ENCODE results near the gene MAGI2. TPM values are rescaled to one million over a fixed set of nuclear protein-coding genes. Genes with fewer than 3 reads are reported as not detected.

The MAGI2 gene
- total RNA-seq, 4 donors from 2014 or later = 0.98 to 4.8 (median 2.5) TPM

DNA sequence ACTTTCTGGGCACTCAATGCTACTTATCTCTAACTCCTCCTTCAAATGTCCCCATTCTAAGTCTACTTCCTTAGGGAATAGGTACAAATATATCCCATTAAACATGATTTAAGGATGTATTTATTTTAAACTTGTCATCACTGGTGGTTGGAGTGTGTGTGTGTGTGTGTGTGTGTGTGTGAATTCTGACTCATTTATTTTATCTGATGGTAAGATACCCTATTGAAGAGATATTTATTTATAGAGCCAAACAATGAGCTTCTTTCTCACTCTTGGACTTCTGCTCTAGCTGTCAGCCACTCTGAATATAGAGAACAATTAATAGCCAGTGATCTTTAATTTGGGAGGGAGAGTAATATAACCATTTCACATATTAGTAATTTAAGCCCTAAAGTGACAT lies 17.8 kb upstream of the MAGI2 start:
- Histone ChIP-seq H3K36me3 (no peaks in the 10 kb centered on the region), H3K4me3 (no peak overlapping the region), H3K4me1 (no peaks in the 10 kb centered on the region), H3K27ac (no peak overlapping the region), H3K9me3 (no peaks in the 10 kb centered on the region), H3K27me3 (no peaks in the 10 kb centered on the region)
- TF ChIP-seq EP300 (IDR thresholded peaks at IDR 0.05) = no peak
- TF ChIP-seq, protein P1, sequence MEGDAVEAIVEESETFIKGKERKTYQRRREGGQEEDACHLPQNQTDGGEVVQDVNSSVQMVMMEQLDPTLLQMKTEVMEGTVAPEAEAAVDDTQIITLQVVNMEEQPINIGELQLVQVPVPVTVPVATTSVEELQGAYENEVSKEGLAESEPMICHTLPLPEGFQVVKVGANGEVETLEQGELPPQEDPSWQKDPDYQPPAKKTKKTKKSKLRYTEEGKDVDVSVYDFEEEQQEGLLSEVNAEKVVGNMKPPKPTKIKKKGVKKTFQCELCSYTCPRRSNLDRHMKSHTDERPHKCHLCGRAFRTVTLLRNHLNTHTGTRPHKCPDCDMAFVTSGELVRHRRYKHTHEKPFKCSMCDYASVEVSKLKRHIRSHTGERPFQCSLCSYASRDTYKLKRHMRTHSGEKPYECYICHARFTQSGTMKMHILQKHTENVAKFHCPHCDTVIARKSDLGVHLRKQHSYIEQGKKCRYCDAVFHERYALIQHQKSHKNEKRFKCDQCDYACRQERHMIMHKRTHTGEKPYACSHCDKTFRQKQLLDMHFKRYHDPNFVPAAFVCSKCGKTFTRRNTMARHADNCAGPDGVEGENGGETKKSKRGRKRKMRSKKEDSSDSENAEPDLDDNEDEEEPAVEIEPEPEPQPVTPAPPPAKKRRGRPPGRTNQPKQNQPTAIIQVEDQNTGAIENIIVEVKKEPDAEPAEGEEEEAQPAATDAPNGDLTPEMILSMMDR (IDR thresholded peaks at IDR 0.05) = no peak
- DNase-seq (ENCODE audit: low spot score in 2 of 2) = no peak

DNA sequence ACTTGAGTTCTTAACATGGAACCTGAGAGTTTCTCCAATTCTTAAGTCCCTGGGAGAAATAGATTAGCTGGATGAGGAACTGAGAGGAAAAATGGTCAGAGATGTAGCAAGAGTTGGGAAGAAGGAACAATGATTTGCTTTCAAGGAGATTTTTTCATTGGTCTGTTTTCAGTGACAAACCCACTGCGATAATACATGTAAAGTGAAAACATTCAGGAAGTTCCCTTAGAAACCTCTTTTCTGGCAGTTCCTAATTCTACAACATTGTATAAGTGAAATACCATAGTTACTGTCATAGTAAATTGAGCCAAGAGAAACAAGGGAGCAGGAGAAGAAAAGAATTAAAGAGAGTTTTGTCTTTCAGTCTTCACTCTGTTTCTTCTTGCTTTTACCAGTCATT lies 12.1 kb upstream of the MAGI2 start:
- DNase-seq (ENCODE audit: low spot score in 2 of 2) = no peak
- no peaks in the 10 kb centered on the region for H3K36me3 ChIP-seq
- no peak overlapping the region for H3K4me3 ChIP-seq
- no peak overlapping the region for H3K27ac ChIP-seq
- 88% methylated on average over 1 of the region's 1 CpG for WGBS
- H3K9me3 ChIP-seq = no peaks in the 10 kb centered on the region
- TF ChIP-seq, protein P1 (IDR thresholded peaks at IDR 0.05) = no peak
- no peak for TF ChIP-seq POLR2A (IDR thresholded peaks at IDR 0.05)
- TF ChIP-seq POLR2AphosphoS5 (IDR thresholded peaks at IDR 0.05) = no peak
- TF ChIP-seq EP300 (IDR thresholded peaks at IDR 0.05) = no peak
- H3K4me1 ChIP-seq = no peaks in the 10 kb centered on the region
- no peaks in the 10 kb centered on the region for H3K27me3 ChIP-seq

DNA sequence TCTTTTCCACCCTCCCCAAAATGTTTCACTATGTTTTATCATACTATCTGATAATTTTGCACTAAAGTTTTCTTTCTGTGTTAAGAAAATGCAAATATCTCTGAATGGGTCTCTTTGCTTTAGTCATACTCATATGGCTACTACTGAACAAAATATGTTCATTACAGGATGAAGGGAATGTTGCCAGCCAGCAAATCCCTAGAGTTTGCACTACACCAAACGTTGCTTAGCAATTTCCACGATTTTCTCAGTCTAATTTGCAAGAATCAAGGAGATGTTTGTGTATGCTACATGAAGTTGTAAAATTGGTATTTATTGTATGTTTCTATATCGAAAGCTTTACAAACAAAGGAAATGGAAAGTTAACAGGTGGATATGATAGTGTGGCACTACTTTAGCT lies 10.6 kb upstream of the MAGI2 start:
- no peak for DNase-seq (ENCODE audit: low spot score in 2 of 2)
- no peaks in the 10 kb centered on the region for H3K9me3 ChIP-seq
- H3K36me3 ChIP-seq = no peaks in the 10 kb centered on the region
- no peak overlapping the region for H3K4me3 ChIP-seq
- H3K27me3 ChIP-seq = no peaks in the 10 kb centered on the region
- H3K4me1 ChIP-seq = no peaks in the 10 kb centered on the region
- no peak overlapping the region for H3K27ac ChIP-seq
- no peak for TF ChIP-seq POLR2AphosphoS5 (IDR thresholded peaks at IDR 0.05)
- TF ChIP-seq, protein P1 (IDR thresholded peaks at IDR 0.05) = no peak
- TF ChIP-seq EP300 (IDR thresholded peaks at IDR 0.05) = no peak
- TF ChIP-seq POLR2A (IDR thresholded peaks at IDR 0.05) = no peak
- 80% methylated on average over 3 of the region's 3 CpGs for WGBS

DNA sequence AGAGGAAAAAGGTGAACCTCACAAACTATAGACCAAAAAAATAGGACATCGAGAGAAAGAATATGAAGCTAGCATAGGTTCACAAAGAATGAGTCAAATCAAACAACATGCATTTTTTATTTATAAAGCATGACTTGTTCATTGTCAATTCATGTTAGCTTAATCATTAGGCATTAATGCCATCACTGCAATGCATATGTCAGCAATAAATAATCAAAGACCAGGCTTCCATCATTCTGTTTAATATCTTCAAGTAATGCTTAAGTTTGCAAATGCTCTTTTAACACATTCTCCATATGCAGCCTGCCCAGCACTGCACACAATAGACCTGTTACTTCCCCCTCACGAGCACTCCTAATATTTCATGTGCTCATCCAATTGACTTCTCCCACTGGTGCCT lies 8.9 kb upstream of the MAGI2 start:
- H3K4me1 ChIP-seq = peaks cover 7% of the 10 kb centered on the region
- H3K36me3 ChIP-seq = no peaks in the 10 kb centered on the region
- H3K9me3 ChIP-seq = no peaks in the 10 kb centered on the region
- 91% methylated on average over 2 of the region's 2 CpGs for WGBS
- no peak for TF ChIP-seq EP300 (IDR thresholded peaks at IDR 0.05)
- TF ChIP-seq POLR2AphosphoS5 (IDR thresholded peaks at IDR 0.05) = no peak
- no peak for TF ChIP-seq POLR2A (IDR thresholded peaks at IDR 0.05)
- TF ChIP-seq, protein P1 (IDR thresholded peaks at IDR 0.05) = no peak
- no peaks in the 10 kb centered on the region for H3K27me3 ChIP-seq
- no peak overlapping the region for H3K27ac ChIP-seq
- no peak for DNase-seq (ENCODE audit: low spot score in 2 of 2)
- H3K4me3 ChIP-seq = no peak overlapping the region

DNA sequence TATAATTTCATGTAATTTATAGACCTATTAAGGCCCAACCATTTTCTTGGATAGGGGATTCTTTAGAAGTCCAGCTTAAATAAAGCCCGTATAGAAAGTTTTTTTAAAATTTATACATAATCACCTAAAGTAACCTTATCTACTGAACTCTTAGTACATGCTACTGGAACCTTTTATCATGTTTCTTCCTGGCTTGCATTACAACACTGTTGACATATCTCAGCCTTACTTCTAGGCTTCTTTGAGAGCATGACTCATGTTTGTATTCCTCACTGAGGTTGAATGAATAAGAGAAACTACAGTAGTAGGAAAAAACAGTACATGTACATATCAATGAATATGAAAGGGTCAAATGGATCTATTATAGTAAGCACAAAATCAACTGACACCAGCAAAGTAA lies 8.2 kb upstream of the MAGI2 start:
- WGBS = 93% methylated on average over 1 of the region's 1 CpG
- no peak for DNase-seq (ENCODE audit: low spot score in 2 of 2)
- TF ChIP-seq POLR2A (IDR thresholded peaks at IDR 0.05) (no peak), EP300 (IDR thresholded peaks at IDR 0.05) (no peak), POLR2AphosphoS5 (IDR thresholded peaks at IDR 0.05) (no peak)
- TF ChIP-seq, protein P1 (IDR thresholded peaks at IDR 0.05) = no peak

More for the DNA sequence above, 8.2 kb upstream of the MAGI2 start:
- Histone ChIP-seq H3K4me1 (peaks cover 7% of the 10 kb centered on the region), H3K27me3 (no peaks in the 10 kb centered on the region), H3K27ac (no peak overlapping the region), H3K9me3 (no peaks in the 10 kb centered on the region), H3K4me3 (no peak overlapping the region), H3K36me3 (no peaks in the 10 kb centered on the region)

Data from suprapubic skin (tissue), 4 donors.